T-cell (primary cell): ENCODE data around the gene CD8B2. TPM values are rescaled to one million over a fixed set of nuclear protein-coding genes. Genes with fewer than 3 reads are reported as not detected.

Source experiments
- ATAC-seq, 4 experiments: fragments of 200-7000 bp in 3 of 4; fragments of 150-1000 bp in 1 of 4; cut with Tn5 transposase; replicated peaks in 1 of 4; 1 replicate in 3 of 4; 2 replicates in 1 of 4; pipeline ENCODE4 v1.10.0; 2021; ENCODE audit warnings: moderate library complexity in 3 of 4, mild to moderate bottlenecking in 2 of 4, moderate number of reproducible peaks in 1 of 4
- CTCF ChIA-PET, 2 donors: fragments of 300-600 bp; sonication (Branson Sonifier 250); formaldehyde crosslinking; loops; one replicate each; lab custom pipeline; 2022; ENCODE audit warnings: antibody characterized with exemption in 2 of 2; lab: Charles Lee
- POLR2A ChIA-PET, 2 donors: fragments of 300-600 bp; sonication (Branson Sonifier 250); formaldehyde crosslinking; loops; one replicate each; lab custom pipeline; 2022; ENCODE audit warnings: antibody characterized with exemption in 2 of 2; lab: Charles Lee
- DNase-seq, 35 experiments: peaks; one replicate each; pipeline versions ENCODE4 v3.0.0 to v3.0.0-alpha.2; 2013 to 2023
- H3K27ac ChIP-seq: one replicate; pipeline ENCODE4 v1.5.1; 2013; ENCODE audit warnings: low read length
- H3K27me3 ChIP-seq, 2 experiments: replicated peaks in 1 of 2; 1 replicate in 1 of 2; 2 replicates in 1 of 2; pipeline versions ENCODE4 v1.6.1 to v1.7.0; 2013; ENCODE audit warnings: low read length in 1 of 2, mixed read lengths in 1 of 2; ENCODE audit not compliant: control insufficient read depth in 2 of 2, insufficient read depth in 2 of 2; ENCODE audit errors: extremely low read depth in 1 of 2
- H3K36me3 ChIP-seq, 2 donors: 1 replicate in 1 of 2; 2 replicates in 1 of 2; pipeline versions ENCODE4 v1.6.1 to v1.7.0; 2013; ENCODE audit warnings: low read length in 1 of 2; ENCODE audit not compliant: control insufficient read depth in 2 of 2, insufficient read depth in 1 of 2; ENCODE audit errors: extremely low read depth in 1 of 2
- H3K4me1 ChIP-seq, 2 experiments: 1 replicate in 1 of 2; 2 replicates in 1 of 2; pipeline versions ENCODE4 v1.6.1 to v1.7.0; 2013; ENCODE audit warnings: low read length in 2 of 2, mixed read lengths in 1 of 2; ENCODE audit not compliant: insufficient read depth in 2 of 2, control insufficient read depth in 1 of 2; ENCODE audit errors: extremely low read depth in 1 of 2
- H3K4me3 ChIP-seq, 2 donors: 1 replicate in 1 of 2; 2 replicates in 1 of 2; pipeline versions ENCODE4 v1.5.1 to v1.7.0; 2013; ENCODE audit warnings: mild to moderate bottlenecking in 2 of 2, low read length in 1 of 2, moderate library complexity in 1 of 2; ENCODE audit not compliant: control insufficient read depth in 1 of 2; ENCODE audit errors: extremely low read depth in 1 of 2
- H3K9me3 ChIP-seq: 2 replicates; pipeline ENCODE4 v1.7.0; 2013
- H3K27ac Mint-ChIP-seq, 2 donors: one replicate each; pipeline ENCODE4 v1.8.0; 2020 to 2021; ENCODE audit warnings: mild to moderate bottlenecking in 2 of 2, mixed read lengths in 2 of 2
- H3K27me3 Mint-ChIP-seq, 2 donors: one replicate each; pipeline ENCODE4 v1.8.0; 2021 to 2022; ENCODE audit warnings: mixed read lengths in 2 of 2
- H3K36me3 Mint-ChIP-seq: one replicate; pipeline ENCODE4 v1.8.0; 2021; ENCODE audit warnings: mixed read lengths
- H3K4me1 Mint-ChIP-seq, 3 donors: one replicate each; pipeline ENCODE4 v1.8.0; 2020 to 2022; ENCODE audit warnings: mixed read lengths in 3 of 3, mild to moderate bottlenecking in 1 of 3
- H3K4me3 Mint-ChIP-seq, 3 donors: one replicate each; pipeline ENCODE4 v1.8.0; 2020 to 2022; ENCODE audit warnings: mild to moderate bottlenecking in 3 of 3, mixed read lengths in 3 of 3, moderate library complexity in 3 of 3
- H3K9me3 Mint-ChIP-seq, 3 donors: one replicate each; pipeline ENCODE4 v1.8.0; 2020 to 2022; ENCODE audit warnings: mixed read lengths in 3 of 3
- WGBS: methylation state at CpG from one replicate; pipeline ENCODE4 v1.1.5; 2013; ENCODE audit warnings: missing lambda C conversion rate; ENCODE audit not compliant: insufficient coverage; 5-methylcytosine and 5-hydroxymethylcytosine counted together
- total RNA-seq, 35 experiments: library from RNA in 6 of 35; stranded (reverse) in 6 of 35; fragments of 120-200 nt in 1 of 35; gene quantifications; one replicate each; pipeline versions ENCODE4 v1.2.1 to v1.2.4 and lab custom pipeline; 2013 to 2026

Gene CD8B2
- total RNA-seq, 5 donors from 2014 or later (not counting 1 experiment from before 2014, with no cell fraction given): 1.3 to 3.2 (median 2.2) TPM

GRCh38 chr2:106516864-106517263, 29.7 kb downstream of the CD8B2 start:
- peaks cover 5 to 8% (median 5%) of the 10 kb centered on the region in 3 donors for H3K4me1 Mint-ChIP-seq
- DNase-seq: no peak
- peaks cover 0 to 5% of the 10 kb centered on the region in 2 experiments for H3K27me3 ChIP-seq
- H3K27ac ChIP-seq: no peak overlapping the region
- H3K4me3 Mint-ChIP-seq: no peak overlapping the region
- no CpG with 5 or more reads among the region's 1 CpG for WGBS
- POLR2A ChIA-PET: no interaction called here
- no peaks in the 10 kb centered on the region for H3K4me1 ChIP-seq
- no peak overlapping the region for H3K4me3 ChIP-seq
- H3K9me3 ChIP-seq: no peaks in the 10 kb centered on the region
- peaks cover 0 to 3% of the 10 kb centered on the region in 2 donors for H3K27me3 Mint-ChIP-seq
- no peak overlapping the region for H3K27ac Mint-ChIP-seq
- H3K36me3 ChIP-seq: no peaks in the 10 kb centered on the region
- ATAC-seq: no peak
- CTCF ChIA-PET: no interaction called here
- H3K36me3 Mint-ChIP-seq: no peaks in the 10 kb centered on the region
- H3K9me3 Mint-ChIP-seq: no peaks in the 10 kb centered on the region

DNA sequence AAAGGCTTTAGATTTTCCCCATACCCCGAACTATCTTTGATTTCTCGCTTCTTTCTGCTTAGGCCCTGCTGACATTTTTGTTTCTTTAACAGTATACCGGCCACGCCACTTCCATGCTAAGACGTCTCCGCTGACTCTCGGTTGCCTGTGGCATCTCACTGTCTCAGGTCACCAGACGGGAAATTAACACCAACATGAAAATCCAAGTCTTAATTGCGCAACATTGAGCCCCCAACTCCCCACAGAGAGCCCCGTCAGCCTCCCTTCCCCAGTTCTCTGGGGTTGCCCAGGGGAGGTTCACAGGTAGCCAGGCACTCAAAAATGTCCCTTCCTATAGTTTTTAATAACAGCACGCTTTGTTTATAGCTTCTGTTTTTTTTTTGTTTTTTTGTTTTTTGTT, 30.2 kb downstream of the CD8B2 start:
- Histone ChIP-seq H3K27ac (no peak overlapping the region), H3K27me3 (peaks cover 0 to 5% of the 10 kb centered on the region in 2 experiments), H3K4me1 (no peaks in the 10 kb centered on the region), H3K4me3 (no peak overlapping the region), H3K36me3 (no peaks in the 10 kb centered on the region), H3K9me3 (no peaks in the 10 kb centered on the region)
- Mint-ChIP-seq H3K4me3 (no peak overlapping the region), H3K4me1 (peaks cover under 1 to 3% (median under 1%) of the 10 kb centered on the region in 3 donors), H3K36me3 (no peaks in the 10 kb centered on the region), H3K27me3 (peaks cover 0 to 3% of the 10 kb centered on the region in 2 donors), H3K9me3 (no peaks in the 10 kb centered on the region), H3K27ac (no peak overlapping the region)
- WGBS: 83% methylated on average over 8 of the region's 11 CpGs
- CTCF ChIA-PET: no interaction called here
- POLR2A ChIA-PET: no interaction called here
- no peak for ATAC-seq
- DNase-seq: no peak

DNA sequence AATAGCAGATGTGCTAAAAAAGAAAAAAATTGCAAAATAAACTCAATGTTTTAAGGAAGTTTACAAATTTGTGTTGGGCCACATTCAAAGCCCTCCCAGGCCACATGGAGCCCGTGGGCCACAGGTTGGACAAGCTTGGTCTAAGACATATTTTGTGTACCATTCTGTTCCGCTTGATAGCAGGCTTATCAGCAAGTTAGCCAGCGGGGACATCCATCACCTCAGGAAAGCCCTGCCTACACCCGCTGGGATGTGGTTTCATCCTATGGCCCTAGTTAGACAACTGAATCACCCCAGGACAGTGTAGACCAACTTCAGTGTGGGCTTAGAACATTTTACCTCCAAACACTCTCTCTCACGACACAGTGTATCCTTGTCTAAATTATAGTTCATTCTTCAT, 32.6 kb downstream of the CD8B2 start:
- 0% methylated on average over 1 of the region's 5 CpGs for WGBS
- Histone ChIP-seq H3K27me3 (peaks cover 0 to 5% of the 10 kb centered on the region in 2 experiments), H3K9me3 (no peaks in the 10 kb centered on the region), H3K4me1 (no peaks in the 10 kb centered on the region), H3K27ac (no peak overlapping the region), H3K4me3 (no peak overlapping the region), H3K36me3 (no peaks in the 10 kb centered on the region)
- H3K9me3 Mint-ChIP-seq: peaks cover 0 to 15% (median 9%) of the 10 kb centered on the region in 3 donors
- no peak for DNase-seq
- no peaks in the 10 kb centered on the region for H3K36me3 Mint-ChIP-seq
- CTCF ChIA-PET: no interaction called here
- H3K27ac Mint-ChIP-seq: no peak overlapping the region
- H3K4me3 Mint-ChIP-seq: no peak overlapping the region
- peaks cover 0 to 3% of the 10 kb centered on the region in 2 donors for H3K27me3 Mint-ChIP-seq
- no peaks in the 10 kb centered on the region for H3K4me1 Mint-ChIP-seq
- no peak for ATAC-seq
- POLR2A ChIA-PET: no interaction called here

DNA sequence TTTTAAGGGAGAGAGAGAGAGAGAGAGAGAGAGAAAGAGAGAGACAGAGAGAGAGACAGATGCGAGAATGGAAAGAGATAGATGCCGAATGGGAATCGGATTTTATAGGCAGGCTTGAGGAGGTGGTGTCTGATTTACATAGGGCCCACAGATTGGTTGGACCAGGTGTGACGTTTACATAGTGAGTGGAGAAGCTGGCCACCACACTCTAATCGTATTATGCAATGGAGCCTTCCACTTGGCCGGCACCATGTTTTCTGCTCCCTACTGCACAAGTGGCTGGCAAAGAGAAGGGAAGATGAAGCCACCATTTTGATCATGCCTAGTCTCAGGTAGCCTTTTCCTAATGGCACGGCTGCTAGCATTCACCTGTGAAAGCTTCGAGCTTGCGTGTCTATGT, 33.9 kb downstream of the CD8B2 start:
- 77% methylated on average over 5 of the region's 9 CpGs for WGBS
- ATAC-seq (no peak), DNase-seq (no peak)
- Histone ChIP-seq H3K36me3 (no peaks in the 10 kb centered on the region), H3K4me3 (no peak overlapping the region), H3K27me3 (peaks cover 0 to 5% of the 10 kb centered on the region in 2 experiments), H3K4me1 (no peaks in the 10 kb centered on the region), H3K9me3 (no peaks in the 10 kb centered on the region), H3K27ac (no peak overlapping the region)
- H3K4me1 Mint-ChIP-seq: no peaks in the 10 kb centered on the region
- no peaks in the 10 kb centered on the region for H3K36me3 Mint-ChIP-seq
- CTCF ChIA-PET: interaction anchor here in 1 of 2 donors (0.6 kb wide), 1 partner anchor 28 kb away, joined by 4 read pairs; no protein-coding TSS in a partner anchor
- peaks cover 0 to 20% (median 9%) of the 10 kb centered on the region in 3 donors for H3K9me3 Mint-ChIP-seq
- H3K27ac Mint-ChIP-seq: no peak overlapping the region
- peaks cover 0 to 3% of the 10 kb centered on the region in 2 donors for H3K27me3 Mint-ChIP-seq
- POLR2A ChIA-PET: no interaction called here
- H3K4me3 Mint-ChIP-seq: no peak overlapping the region

GRCh38 chr2:106523976-106524665, 37.0 kb downstream of the CD8B2 start:
- Mint-ChIP-seq H3K27ac (no peak overlapping the region), H3K4me3 (no peak overlapping the region), H3K9me3 (peaks cover 0 to 20% (median 9%) of the 10 kb centered on the region in 3 donors), H3K4me1 (no peaks in the 10 kb centered on the region), H3K27me3 (peaks cover 0 to 3% of the 10 kb centered on the region in 2 donors), H3K36me3 (no peaks in the 10 kb centered on the region)
- ChIA-PET CTCF (interaction anchor here in 1 of 2 donors (0.6 kb wide), 1 partner anchor 790 kb away, joined by 3 read pairs; no protein-coding TSS in a partner anchor), POLR2A (no interaction called here)
- DNase-seq (no peak), ATAC-seq (no peak)
- H3K27ac ChIP-seq: no peak overlapping the region
- H3K9me3 ChIP-seq: no peaks in the 10 kb centered on the region
- H3K27me3 ChIP-seq: peaks cover 0 to 5% of the 10 kb centered on the region in 2 experiments
- H3K4me3 ChIP-seq: no peak overlapping the region
- no peaks in the 10 kb centered on the region for H3K36me3 ChIP-seq
- WGBS: 88% methylated on average over 6 of the region's 6 CpGs
- H3K4me1 ChIP-seq: no peaks in the 10 kb centered on the region

- DNase-seq (no peak), ATAC-seq (no peak)
- WGBS: 35% methylated on average over 2 of the region's 2 CpGs
- Histone ChIP-seq H3K27ac (no peak overlapping the region), H3K36me3 (no peaks in the 10 kb centered on the region), H3K9me3 (no peaks in the 10 kb centered on the region), H3K4me3 (no peak overlapping the region), H3K27me3 (peaks cover 0 to 13% of the 10 kb centered on the region in 2 experiments), H3K4me1 (no peaks in the 10 kb centered on the region)
- H3K36me3 Mint-ChIP-seq: no peaks in the 10 kb centered on the region
- no peak overlapping the region for H3K27ac Mint-ChIP-seq
- H3K27me3 Mint-ChIP-seq: peaks cover 10 to 20% of the 10 kb centered on the region in 2 donors
- no peaks in the 10 kb centered on the region for H3K4me1 Mint-ChIP-seq
- CTCF ChIA-PET: no interaction called here
- POLR2A ChIA-PET: no interaction called here
- no peaks in the 10 kb centered on the region for H3K9me3 Mint-ChIP-seq
- H3K4me3 Mint-ChIP-seq: no peak overlapping the region
Measured at GRCh38 chr2:106530866-106531265, 43.7 kb downstream of the CD8B2 start.
